NT2/D1 (cell line): Measurements from ENCODE around the gene ARHGEF10L.

Experiments
- SUZ12 ChIP-seq: IDR thresholded peaks from 2 replicates; pipeline ENCODE4 v1.6.1; 2011; ENCODE audit not compliant: insufficient read length, insufficient read depth; ENCODE audit errors: extremely low read depth
- ZNF274 ChIP-seq: IDR thresholded peaks from 2 replicates; pipeline ENCODE4 v1.6.1; 2011; ENCODE audit warnings: mild to moderate bottlenecking, low read depth, low read length

DNA sequence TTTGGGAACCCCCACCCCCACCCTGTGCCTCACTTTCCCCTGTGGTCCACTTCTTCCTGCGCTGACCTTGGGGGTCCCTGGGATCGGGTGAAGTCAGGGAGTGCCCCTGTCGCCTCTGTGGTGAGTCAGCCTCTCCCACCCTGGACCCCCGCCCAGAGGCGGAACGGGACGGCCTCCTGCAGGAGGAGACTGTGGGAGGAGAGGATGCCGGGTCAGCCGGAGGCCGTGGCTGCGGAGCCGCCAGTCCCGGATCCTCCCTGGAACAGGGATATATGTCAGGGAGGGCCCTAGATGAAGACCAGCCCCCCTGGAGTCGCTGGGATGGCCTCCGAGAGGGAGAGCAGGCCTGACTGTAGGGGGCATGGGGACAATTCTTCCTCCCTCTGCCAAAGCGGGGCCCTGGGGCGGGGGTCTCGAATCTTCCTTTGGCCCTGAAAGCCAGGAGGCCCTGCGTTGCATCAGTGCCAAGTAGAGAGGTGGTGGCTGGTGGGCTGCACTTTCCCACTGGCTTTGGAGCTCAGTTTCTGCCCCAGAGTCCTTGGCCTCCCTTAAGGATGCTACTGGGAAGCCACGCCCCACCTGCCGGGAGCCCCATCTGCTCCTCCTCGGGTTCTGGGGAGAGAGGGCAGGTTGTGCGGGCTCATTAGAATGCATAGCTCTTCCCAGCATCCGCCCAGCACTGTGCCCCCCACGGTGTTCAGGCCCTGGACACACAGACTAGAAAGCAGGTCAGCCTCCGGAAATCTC lies 930 bp downstream of the ARHGEF10L start:
- no peak for TF ChIP-seq ZNF274
- TF ChIP-seq SUZ12 = no peak
